Endothelial cell of umbilical vein (primary cell): ENCODE data around the gene SLC12A8. TPM values are rescaled to one million over a fixed set of nuclear protein-coding genes. Genes with fewer than 3 reads are reported as not detected.

ENCODE experiments used
- BruUV-seq: library from RNA; stranded (reverse); fragments of 400-500 nt; replicated peaks from 2 replicates; lab custom pipeline; 2021; lab: Mats Ljungman, UMichigan
- CTCF ChIA-PET: fragments of 300-600, 350-600 bp; sonication (Branson Sonifier 250); formaldehyde crosslinking; loops from one replicate; lab custom pipeline; 2021; ENCODE audit warnings: antibody characterized with exemption, inconsistent platforms; lab: Charles Lee
- POLR2A ChIA-PET: fragments of 300-600, 350-600 bp; sonication (Branson Sonifier 250); formaldehyde crosslinking; loops from one replicate; lab custom pipeline; 2021; ENCODE audit warnings: antibody characterized with exemption, inconsistent platforms; lab: Charles Lee
- DNase-seq: peaks from one replicate; pipeline ENCODE4 v3.0.0-alpha.2; 2011; ENCODE audit warnings: low read depth, low spot score
- FAIRE-seq: peaks from 2 replicates; lab custom pipeline; 2011; peaks lifted over from hg19 to GRCh38; lab: Jason Lieb, UNC
- H2AFZ ChIP-seq: 2 replicates; pipeline ENCODE4 v1.6.0; 2012; ENCODE audit warnings: low read depth, low read length, control low read depth, inconsistent platforms
- H3K27ac ChIP-seq: 2 replicates; pipeline ENCODE4 v1.5.1; 2011; ENCODE audit warnings: low read depth, mild to moderate bottlenecking, control low read depth, low read length, moderate library complexity; ENCODE audit not compliant: insufficient read depth
- H3K27me3 ChIP-seq, 2 experiments: 2 replicates each; pipeline versions ENCODE4 v1.6.0 to v1.6.1; 2011; ENCODE audit warnings: low read length in 2 of 2, mixed read lengths in 1 of 2; ENCODE audit not compliant: control insufficient read depth in 2 of 2, insufficient read depth in 2 of 2
- H3K36me3 ChIP-seq, 2 experiments: 2 replicates in 1 of 2; 3 replicates in 1 of 2; pipeline ENCODE4 v1.5.1; 2011; ENCODE audit warnings: low read length in 2 of 2, mild to moderate bottlenecking in 1 of 2, moderate library complexity in 1 of 2; ENCODE audit not compliant: control insufficient read depth in 2 of 2, insufficient read depth in 2 of 2; ENCODE audit errors: extremely low read depth in 1 of 2
- H3K4me1 ChIP-seq: 3 replicates; pipeline ENCODE4 v1.5.1; 2011; ENCODE audit warnings: mild to moderate bottlenecking, low read length; ENCODE audit not compliant: control insufficient read depth, insufficient read depth; ENCODE audit errors: extremely low read depth
- H3K4me2 ChIP-seq: 2 replicates; pipeline ENCODE4 v1.6.1; 2011; ENCODE audit warnings: low read length, control low read depth, mixed read lengths; ENCODE audit not compliant: insufficient read depth
- H3K4me3 ChIP-seq, 3 experiments: fragments of 200-600 bp in 1 of 3; sonication (generic), shearing (Covaris generic) in 1 of 3; replicated peaks in 1 of 3; 2 replicates each; pipeline ENCODE4 v1.5.1; 2011 to 2016; ENCODE audit warnings: control low read depth in 3 of 3, low read length in 3 of 3, mild to moderate bottlenecking in 2 of 3, inconsistent platforms in 1 of 3, low read depth in 1 of 3, moderate library complexity in 1 of 3; ENCODE audit not compliant: insufficient read depth in 1 of 3
- H3K79me2 ChIP-seq: 2 replicates; pipeline ENCODE4 v1.6.0; 2012; ENCODE audit warnings: low read length, inconsistent platforms; ENCODE audit not compliant: control insufficient read depth, insufficient read depth
- H3K9ac ChIP-seq: replicated peaks from 2 replicates; pipeline ENCODE3; 2011; ENCODE audit warnings: low read length, control low read depth; ENCODE audit not compliant: insufficient read depth; ENCODE audit errors: extremely low read depth
- H3K9me1 ChIP-seq: replicated peaks from 3 replicates; pipeline ENCODE4 v1.6.0; 2011; ENCODE audit warnings: mild to moderate bottlenecking, low read length; ENCODE audit not compliant: control insufficient read depth, insufficient read depth; ENCODE audit errors: extremely low read depth
- H3K9me3 ChIP-seq: replicated peaks from 2 replicates; pipeline ENCODE4 v1.5.1; 2012; ENCODE audit warnings: low read length, inconsistent platforms; ENCODE audit not compliant: control insufficient read depth, insufficient read depth
- H4K20me1 ChIP-seq: replicated peaks from 2 replicates; pipeline ENCODE3; 2011; ENCODE audit warnings: mild to moderate bottlenecking, low read length; ENCODE audit not compliant: control insufficient read depth, insufficient read depth; ENCODE audit errors: extremely low read depth
- EZH2 ChIP-seq: IDR thresholded peaks from 2 replicates; pipeline ENCODE4 v1.6.1; 2012; ENCODE audit warnings: borderline replicate concordance, low read depth, mild to moderate bottlenecking, moderate library complexity, low read length, inconsistent platforms; ENCODE audit not compliant: severe bottlenecking
- FOS ChIP-seq: IDR thresholded peaks from 2 replicates; pipeline ENCODE4 v1.6.1; 2011; ENCODE audit warnings: mild to moderate bottlenecking, low read length, moderate library complexity, borderline replicate concordance; ENCODE audit not compliant: insufficient read depth
- GATA2 ChIP-seq: IDR thresholded peaks from 2 replicates; pipeline ENCODE4 v1.7.0; 2011; ENCODE audit warnings: low read depth, mild to moderate bottlenecking, moderate library complexity, mixed read lengths, low read length; ENCODE audit not compliant: insufficient read length, insufficient read depth
- JUN ChIP-seq: IDR thresholded peaks from 2 replicates; pipeline ENCODE4 v1.6.1; 2011; ENCODE audit warnings: borderline replicate concordance, low read depth; ENCODE audit not compliant: insufficient read length, insufficient read depth
- MYC ChIP-seq: IDR thresholded peaks from one replicate; pipeline ENCODE4 v1.6.1; 2011; ENCODE audit warnings: mild to moderate bottlenecking, low read depth, low read length
- POLR2A ChIP-seq: IDR thresholded peaks from 2 replicates; pipeline ENCODE4 v1.6.1; 2012; ENCODE audit warnings: low read depth, mild to moderate bottlenecking, control low read depth, low read length
- POLR2AphosphoS5 ChIP-seq: IDR thresholded peaks from 2 replicates; pipeline ENCODE4 v1.6.1; 2012; ENCODE audit warnings: low read depth, mild to moderate bottlenecking, control low read depth, low read length, moderate library complexity; ENCODE audit not compliant: insufficient read depth
- dilution Hi-C: fragments of 300-500 bp; cut with MboI; formaldehyde crosslinking; loops from one replicate; pipeline ENCODE4 v1.15.0; 2019; ENCODE audit warnings: low sequenced_read_pairs; ENCODE audit not compliant: extremely low pct_ligation_motif_present
- intact Hi-C: fragments of 100-400 bp; cut with micrococcal nuclease; formaldehyde crosslinking; loops from one replicate; pipeline ENCODE4 v1.10.0; 2022
- polyA plus RNA-seq, 4 experiments: library from polyadenylated mRNA; depleted of rRNA in 3 of 4; stranded (reverse) in 3 of 4; unstranded in 1 of 4; fragments of >200 nt; gene quantifications; 2 replicates each; pipeline versions ENCODE4 v1.2.1 to v1.2.3, GENCODE V29; 2011 to 2012; ENCODE audit warnings: missing spikeins in 1 of 4
- total RNA-seq: library from RNA; stranded (reverse); gene quantifications from 2 replicates; pipeline ENCODE4 v1.2.3, GENCODE V29; 2021
- TF ChIP-seq, protein P1 (sequence below), 2 donors: IDR thresholded peaks; 1 replicate in 1 of 2; 2 replicates in 1 of 2; pipeline ENCODE4 v1.5.1; 2011; ENCODE audit warnings: low read length in 2 of 2, mild to moderate bottlenecking in 2 of 2, moderate library complexity in 2 of 2, control low read depth in 1 of 2, inconsistent platforms in 1 of 2, low read depth in 1 of 2; ENCODE audit not compliant: insufficient read depth in 1 of 2; ENCODE audit errors: extremely low read depth in 1 of 2
- TF ChIP-seq, protein P2 (sequence below): IDR thresholded peaks from 2 replicates; pipeline ENCODE4 v1.6.1; 2011; ENCODE audit not compliant: insufficient read depth, insufficient read length

Gene SLC12A8
- total and polyA plus RNA-seq, 2 donors (not counting 3 experiments of a cell fraction or from before 2014, with no cell fraction given) = 0.86 to 0.90 TPM

DNA sequence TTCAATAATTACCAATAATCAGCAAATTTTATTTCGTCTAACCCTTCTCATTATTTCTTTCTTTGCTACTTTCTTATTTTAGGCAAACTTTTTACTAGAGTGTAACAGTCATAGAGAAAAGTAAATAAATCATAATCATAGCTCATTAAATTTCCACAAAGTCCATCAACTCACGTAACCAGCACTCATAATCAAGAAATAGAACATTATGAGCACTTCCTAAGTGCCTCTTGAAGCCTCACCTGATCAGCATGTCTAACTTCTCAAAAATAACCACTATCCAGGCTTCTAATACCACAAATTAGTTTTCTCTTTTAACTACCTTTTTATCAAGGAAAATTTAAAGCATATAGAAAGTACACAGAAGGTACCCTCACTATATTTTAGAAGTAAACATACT lies 38.4 kb upstream of the SLC12A8 start:
- dilution Hi-C loops = no loop called here
- no peak overlapping the region for H2AFZ ChIP-seq
- H3K9me3 ChIP-seq = no peaks in the 10 kb centered on the region
- TF ChIP-seq EZH2 (no peak), POLR2AphosphoS5 (no peak), FOS (no peak), GATA2 (no peak), JUN (no peak), MYC (no peak), POLR2A (no peak)
- TF ChIP-seq, protein P1, sequence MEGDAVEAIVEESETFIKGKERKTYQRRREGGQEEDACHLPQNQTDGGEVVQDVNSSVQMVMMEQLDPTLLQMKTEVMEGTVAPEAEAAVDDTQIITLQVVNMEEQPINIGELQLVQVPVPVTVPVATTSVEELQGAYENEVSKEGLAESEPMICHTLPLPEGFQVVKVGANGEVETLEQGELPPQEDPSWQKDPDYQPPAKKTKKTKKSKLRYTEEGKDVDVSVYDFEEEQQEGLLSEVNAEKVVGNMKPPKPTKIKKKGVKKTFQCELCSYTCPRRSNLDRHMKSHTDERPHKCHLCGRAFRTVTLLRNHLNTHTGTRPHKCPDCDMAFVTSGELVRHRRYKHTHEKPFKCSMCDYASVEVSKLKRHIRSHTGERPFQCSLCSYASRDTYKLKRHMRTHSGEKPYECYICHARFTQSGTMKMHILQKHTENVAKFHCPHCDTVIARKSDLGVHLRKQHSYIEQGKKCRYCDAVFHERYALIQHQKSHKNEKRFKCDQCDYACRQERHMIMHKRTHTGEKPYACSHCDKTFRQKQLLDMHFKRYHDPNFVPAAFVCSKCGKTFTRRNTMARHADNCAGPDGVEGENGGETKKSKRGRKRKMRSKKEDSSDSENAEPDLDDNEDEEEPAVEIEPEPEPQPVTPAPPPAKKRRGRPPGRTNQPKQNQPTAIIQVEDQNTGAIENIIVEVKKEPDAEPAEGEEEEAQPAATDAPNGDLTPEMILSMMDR (IDR thresholded peaks at IDR 0.05; ENCODE audit: extremely low read depth in 1 of 2, insufficient read depth in 1 of 2, low read depth in 1 of 2, low read length in 2 of 2) = no peak
- TF ChIP-seq, protein P2, sequence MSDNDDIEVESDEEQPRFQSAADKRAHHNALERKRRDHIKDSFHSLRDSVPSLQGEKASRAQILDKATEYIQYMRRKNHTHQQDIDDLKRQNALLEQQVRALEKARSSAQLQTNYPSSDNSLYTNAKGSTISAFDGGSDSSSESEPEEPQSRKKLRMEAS = no peak
- ChIA-PET POLR2A (no interaction called here), CTCF (interaction anchor here (0.7 kb wide), 1 partner anchor 8 kb away, joined by 3 read pairs; no protein-coding TSS in a partner anchor)
- no peaks in the 10 kb centered on the region for H4K20me1 ChIP-seq
- no peaks in the 10 kb centered on the region for H3K9me1 ChIP-seq
- H3K27ac ChIP-seq = no peak overlapping the region
- H3K27me3 ChIP-seq = no peaks in the 10 kb centered on the region
- H3K4me3 ChIP-seq = no peak overlapping the region
- no peak overlapping the region for H3K4me2 ChIP-seq
- no peak for DNase-seq
- H3K4me1 ChIP-seq = no peaks in the 10 kb centered on the region
- FAIRE-seq = no peak
- no peaks in the 10 kb centered on the region for H3K79me2 ChIP-seq
- H3K36me3 ChIP-seq = no peaks in the 10 kb centered on the region
- BruUV-seq = no TSS peak
- no peak overlapping the region for H3K9ac ChIP-seq
- intact Hi-C loops = no loop called here
